Measurements from ENCODE around the gene TTC28.
"Not testable (repeated sequence)": the region's sequence is repeated elsewhere in the genome, so short reads cannot be mapped to it uniquely, and the experiment has no call there.

The TTC28 gene

DNA sequence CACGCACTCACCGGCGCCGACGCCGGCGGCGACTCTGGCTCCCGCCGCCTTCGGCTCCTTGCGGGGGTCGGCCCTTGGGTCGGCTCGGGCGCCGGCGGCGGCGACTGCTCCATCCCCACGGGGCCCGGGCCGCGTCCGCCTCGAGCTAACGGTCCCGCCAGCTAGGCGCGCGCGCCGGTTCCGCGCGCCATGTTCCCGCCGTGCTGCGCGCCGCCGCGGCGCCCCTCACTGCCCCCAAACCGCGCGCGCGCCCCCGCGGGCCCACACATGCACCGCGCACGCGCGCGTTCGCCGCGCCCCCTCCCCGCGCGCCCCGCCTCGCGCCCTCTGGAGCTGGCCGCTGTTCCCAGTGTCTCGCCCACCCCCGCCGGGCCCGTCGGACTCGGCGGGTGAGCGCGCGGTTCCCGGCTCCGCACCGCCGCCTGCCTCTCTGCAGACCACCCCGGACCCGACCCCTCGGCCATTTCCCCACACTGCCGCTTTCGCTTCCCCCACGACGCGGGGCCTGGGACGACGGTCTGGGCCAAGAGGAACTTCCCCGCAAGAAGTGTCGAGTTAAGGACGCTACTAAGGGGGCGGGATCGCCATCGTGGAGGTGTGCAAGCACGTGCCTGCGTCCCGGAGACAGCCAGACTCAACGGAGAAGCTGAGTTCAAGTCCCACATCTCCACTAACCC is at the start of gene TTC28:
Gene TTC28, minus strand, starts transcription at position 230 of the 677 bp plus-strand sequence. Its CDS starts 117 bp downstream, at position 113.
- peak; percentile 54 to 87 for DNase-seq

DNA sequence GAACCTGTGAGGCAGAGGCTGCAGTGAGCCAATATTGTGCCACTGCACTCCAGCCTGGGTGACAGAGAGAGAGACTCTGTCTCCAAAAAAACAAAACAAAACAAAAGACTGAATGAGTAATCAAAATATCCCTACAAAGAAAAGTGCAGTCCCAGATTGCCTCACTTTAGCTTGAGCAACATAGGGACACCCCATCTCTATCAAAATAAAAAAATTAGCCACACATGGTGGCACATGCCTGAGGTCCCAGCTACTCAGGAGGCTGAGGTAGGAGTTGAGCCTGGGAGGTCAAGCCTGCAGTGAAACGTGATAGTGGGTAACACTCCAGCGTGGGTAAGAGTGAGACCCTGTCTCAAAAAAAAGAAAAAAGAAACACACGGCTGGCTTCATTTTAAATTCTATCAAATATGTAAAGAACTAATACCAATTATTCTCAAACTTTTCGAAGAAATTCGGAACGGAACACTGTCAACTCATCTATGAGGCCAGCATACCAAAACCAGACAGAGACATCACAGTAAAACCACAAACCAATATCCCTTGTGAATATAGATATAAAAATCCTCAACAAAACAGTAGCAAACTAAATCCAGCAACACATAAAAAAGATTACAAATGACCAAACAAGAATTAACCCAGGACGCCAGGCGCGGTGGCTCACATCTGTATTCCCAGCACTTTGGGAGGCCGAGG is 49.1 kb upstream of the TTC28 start:
- DNase-seq: no peak

DNA sequence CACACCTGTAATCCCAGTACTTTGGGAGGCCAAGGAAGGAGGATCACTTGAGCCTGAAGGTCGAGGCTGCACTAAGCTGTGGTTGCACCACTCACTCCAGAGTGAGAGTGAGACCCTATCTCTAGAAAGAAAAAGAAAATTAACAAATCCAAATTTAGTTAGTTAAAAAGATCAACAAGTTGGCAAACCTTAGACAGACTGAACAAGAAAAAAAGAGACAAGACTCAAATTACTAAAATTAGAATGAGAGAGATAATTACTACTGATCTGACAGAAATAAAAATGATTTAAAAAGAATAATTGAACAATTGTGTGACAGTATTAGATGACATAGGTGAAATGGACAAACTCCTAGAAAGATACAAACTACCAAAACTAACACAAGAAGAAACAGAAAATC is 48.4 kb upstream of the TTC28 start:
- DNase-seq: no peak

DNA sequence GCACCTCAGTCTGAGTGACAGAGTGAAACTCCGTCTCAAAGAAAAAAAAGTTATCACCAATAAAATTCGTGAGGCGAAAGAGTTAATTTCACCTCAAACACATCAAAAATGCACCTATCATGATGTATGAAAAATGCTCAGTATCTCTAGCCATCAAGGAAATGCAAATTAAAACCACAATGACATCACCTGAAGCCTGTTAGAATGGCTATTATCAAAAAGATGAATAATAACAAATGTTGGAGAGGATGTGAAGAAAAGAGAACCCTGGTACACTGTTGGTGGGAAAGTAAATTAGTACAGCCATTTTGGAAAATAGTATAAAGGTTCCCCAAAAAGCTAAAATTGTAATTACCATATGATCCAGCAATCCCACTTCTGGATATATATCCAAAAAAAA is 38.4 kb upstream of the TTC28 start:
- DNase-seq: no peak

DNA sequence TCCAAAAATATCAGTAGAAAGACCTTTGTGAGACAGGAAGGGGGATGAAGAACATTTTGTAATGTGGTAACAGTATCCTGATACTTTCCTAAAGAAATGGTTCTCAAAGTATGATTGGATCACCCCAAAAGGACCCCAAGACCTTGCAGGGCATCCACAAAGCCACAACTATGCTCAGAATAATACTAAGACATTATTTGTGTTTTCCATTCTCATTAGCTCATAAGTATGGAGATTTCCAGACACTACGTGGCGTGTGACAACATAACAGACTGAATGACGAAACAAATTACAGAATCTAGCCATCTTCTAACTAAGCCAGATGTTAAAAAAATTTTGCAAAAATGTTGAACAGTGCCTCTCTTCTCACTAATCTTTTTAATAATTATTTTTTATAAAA is 37.0 kb upstream of the TTC28 start:
- DNase-seq: no peak

DNA sequence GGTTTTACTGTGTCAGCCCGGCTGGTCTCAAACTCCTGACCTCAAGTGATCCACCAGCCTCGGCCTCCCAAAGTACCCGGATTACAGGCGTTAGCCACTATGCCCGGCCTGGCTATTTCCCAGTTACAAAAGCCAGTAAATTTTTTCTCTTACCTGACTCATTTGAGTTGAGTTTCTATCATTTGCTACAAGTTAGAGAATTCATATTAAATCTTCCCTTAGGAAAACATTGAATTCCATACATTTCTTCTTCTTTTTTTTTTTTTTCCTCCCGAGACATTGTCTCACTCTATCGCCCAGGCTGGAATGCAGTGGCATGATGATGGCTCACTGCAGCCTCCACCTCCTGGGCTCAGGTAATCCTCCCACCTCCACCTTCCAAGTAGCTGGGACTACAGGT is 36.0 kb upstream of the TTC28 start:
- DNase-seq: no peak

DNA sequence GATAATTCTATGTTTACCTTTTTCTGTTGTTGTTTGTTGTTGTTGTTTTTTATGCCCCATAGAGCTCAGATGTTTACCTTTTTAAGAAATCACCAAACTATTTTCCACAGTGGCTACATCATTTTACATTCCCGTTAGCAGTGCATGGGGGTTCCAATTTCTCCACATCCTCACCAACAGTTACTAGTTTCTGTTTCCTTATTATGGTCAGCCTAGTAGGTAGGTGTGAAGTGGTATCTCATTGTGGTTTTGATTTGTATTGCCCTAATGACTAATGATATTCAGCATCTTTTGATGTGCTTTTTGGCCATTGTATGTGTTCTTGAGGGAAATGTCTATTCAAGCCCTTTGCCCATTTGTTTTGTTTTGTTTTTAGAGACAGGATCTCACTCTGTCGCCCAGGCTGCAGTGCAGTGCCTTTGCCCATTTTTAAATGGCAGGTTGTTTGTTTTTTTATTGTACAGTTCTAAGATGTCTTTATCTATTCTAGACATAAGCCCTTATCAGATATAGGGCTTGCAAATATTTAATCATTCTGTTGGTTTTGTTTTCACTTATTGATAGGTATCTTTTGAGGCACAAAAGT is 34.5 kb upstream of the TTC28 start:
- no peak for DNase-seq

DNA sequence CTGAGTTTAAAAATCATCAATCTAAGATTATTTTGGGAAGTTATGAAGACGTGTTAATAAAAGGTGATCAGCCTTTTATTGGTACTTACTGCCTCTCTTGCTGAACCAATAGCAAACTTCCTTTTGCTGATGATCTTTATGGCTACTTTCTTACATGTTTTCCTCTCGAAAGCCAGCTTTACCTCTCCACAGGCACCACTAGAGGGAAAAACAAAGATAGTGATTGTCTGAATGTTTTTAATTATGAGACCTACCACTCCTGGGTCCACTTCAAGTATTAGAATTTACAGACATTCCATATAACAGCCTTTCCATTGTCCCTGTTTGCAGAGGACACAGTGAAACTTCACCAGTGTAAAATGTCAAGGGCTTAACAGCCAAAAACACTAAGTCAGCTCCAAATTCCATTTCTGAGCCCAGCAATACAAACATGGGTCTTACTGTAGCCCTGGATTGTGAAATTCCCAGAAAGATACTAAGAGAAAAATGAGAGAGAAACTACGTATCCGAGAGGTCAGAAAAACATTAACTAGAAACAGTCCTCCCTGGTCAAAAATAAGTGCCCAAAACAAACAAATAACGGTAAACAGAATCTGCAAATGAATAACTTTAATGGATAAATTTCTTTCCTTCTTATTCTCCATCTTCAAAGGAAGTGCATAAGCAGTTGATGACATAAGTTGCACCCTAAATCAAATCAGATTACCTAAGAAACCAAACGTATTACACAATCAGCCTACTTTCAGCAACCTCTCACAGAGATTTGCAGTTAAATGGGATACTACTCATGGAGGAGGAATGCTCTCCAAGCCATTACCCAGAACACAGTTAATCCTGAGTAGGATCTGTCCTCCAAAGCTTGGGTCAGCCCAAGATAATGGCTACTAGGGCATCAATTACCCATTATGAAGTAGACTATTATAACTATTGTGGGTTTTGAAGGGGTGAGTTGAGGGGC is 32.5 kb upstream of the TTC28 start:
- DNase-seq: no peak

DNA sequence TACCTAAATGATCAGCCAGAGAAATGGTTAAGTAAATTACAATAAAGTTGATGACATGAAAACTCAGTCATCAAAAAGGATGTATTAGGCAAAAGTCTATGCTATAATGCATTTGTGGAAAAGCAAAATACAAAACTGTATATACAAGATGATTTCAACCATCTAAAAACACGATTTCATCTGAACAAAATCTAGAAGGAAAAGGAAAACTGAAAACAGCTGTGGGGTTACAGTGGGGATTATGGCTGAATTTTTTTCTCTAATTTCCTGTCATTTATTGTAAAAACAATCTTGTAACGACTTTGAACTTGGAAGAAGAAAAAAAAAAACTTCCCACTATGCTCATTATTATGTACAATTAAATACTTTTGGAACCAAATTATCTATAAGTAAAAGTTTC is 31.7 kb upstream of the TTC28 start:
- no peak for DNase-seq

DNA sequence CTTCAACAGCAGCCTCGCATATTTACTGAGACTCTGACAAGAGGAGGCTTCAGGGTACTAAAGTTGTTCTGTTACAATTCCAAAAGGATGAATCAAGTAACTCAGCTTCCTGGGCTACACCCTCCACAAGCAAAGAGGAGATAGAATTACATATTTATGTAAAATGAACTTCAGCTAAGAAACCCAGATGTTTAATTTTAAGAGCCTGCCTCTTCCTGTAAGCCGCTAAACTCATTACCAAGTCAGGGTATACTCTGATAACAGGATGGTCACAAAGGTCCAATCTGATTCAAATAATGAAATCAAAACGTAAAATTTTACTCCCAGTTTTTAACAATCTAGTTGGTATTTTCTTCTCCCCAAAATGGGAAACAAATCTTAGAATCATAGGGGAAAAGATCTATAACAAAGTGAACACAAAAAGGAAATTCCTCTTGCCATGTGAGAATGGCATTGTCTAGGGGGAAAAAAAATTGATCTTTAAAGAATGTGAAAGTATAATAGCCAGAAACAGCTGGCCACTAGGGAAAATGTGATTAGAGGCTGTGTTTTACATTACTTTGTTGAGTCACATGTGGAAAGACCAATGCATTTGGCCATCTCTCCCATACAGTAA is 31.0 kb upstream of the TTC28 start:
- DNase-seq: no peak

DNA sequence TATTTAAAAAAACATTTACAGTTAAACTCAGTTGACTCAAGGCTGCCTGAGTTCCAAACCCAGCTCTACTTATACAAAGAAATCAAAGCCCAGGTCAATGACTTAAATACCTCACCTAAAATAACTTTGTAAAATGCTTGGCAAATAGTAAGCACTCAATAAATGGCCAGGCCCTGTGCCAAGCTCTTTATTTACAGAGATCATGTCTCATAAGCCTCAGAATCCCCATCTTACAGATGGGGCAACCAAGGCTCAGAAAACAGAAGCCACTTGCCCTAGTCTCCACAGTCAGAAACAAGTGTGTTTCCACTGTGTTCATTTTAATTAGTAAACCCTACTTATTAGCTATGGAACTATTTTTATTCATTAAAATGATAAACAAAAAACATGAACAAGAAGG is 30.5 kb upstream of the TTC28 start:
- no peak for DNase-seq

DNA sequence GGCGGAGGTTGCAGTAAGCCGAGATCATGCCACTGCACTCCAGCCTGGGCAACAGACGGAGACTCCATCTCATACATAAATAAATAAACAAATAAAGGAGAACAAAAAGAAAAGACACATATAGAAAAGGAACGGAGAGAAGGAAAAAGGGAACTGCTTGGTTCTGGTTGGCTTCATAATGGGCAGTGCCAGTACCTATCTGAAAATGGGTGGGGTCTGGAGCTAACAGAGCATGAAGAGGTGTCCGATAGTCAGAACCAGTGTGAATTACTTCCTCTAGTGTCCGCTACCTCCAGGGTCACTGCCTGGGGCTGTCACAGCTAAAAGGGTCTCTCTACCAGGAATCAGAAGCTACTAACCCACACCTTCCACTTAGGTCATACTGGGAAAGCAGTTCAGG is 27.2 kb upstream of the TTC28 start:
- no peak for DNase-seq

DNA sequence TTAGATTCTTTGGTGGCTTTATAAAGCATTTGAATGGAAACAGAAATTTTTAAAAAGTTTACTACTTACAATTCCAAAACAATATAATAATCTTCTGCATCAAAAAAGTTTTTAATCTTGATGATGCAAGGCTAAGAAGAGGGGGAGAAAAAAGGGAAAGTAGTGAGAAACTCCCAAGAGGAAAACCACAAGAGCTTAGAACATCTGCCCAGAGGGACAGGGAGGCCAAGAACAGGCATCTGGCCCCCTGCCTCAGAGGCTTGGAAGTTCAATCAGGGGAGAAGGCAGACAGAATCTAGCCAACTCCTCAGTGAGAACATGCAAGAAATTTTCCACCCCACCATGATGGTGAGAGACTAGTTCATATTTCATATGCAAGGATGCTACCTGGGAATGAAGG is 23.8 kb upstream of the TTC28 start:
- no peak for DNase-seq

DNA sequence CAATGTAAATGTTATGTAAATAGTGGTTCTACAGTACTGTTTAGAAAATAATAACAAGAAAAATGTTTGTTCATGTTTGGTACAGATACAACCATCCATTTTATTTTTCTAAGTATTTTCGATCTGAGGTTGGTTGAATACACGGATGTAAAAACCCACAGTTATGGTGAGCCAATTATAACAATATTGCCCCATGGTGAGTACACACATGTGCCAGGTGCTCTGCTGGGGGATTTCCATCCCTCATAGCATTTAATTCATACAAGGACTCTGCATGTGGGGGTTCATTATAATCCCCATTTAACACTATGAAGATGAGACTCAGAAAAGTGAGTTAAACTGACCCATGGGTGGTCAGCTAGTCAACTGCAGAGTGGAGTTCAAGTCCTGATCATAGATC is 23.3 kb upstream of the TTC28 start:
- DNase-seq: no peak

DNA sequence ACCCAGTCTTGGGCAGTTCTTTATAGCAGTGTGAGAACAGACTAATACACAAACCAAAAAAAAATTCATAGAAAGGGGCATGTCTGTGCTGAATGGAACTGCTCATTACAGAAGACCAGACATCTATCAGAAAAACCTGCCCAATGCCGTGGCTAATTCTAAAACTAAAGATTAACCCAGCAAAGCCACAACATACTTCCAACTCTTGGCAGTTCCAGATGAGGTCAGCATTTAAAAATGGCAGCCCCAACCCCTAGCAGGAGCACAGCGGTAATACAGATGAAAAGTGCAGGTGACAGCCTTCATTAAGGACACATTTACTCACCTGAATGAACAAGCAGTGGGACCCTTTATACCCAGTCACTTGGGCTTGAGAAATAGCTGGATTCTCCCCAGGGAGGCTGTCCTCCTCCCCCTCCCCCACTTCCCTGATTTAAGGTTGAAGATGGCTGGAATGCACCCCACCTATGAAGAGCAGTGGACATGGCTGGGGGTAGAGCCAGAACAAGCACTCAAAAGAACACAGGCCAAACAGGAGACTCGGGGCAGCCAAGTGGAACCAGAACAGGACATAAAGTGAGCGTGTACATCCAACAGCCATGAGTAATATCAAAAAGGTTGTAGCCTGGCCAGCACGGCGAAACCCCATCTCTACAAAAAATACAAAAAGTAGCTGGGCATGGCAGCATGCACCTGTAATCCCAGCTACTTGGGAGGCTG is 13.6 kb upstream of the TTC28 start:
- DNase-seq: not testable (repeated sequence)

DNA sequence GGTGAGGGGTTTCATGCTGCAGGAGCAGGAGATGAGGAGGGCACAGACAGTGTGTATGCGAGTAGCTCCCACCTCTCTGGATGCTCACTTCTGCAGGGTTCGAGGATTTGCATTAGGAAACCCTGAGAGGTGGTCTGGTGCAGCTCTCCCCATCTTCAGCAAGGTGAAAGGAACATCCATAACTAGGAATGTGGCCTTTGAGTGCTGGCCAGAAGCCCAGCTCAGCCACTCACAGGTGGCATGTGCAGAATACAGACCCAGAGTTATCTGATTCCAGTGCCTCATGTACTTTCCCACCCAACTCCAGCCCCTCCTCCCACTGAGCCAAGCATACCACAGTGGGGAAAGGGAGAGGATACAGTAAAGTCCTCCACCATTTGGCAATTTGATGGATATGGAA is 10.2 kb upstream of the TTC28 start:
- not testable (repeated sequence) for DNase-seq

DNA sequence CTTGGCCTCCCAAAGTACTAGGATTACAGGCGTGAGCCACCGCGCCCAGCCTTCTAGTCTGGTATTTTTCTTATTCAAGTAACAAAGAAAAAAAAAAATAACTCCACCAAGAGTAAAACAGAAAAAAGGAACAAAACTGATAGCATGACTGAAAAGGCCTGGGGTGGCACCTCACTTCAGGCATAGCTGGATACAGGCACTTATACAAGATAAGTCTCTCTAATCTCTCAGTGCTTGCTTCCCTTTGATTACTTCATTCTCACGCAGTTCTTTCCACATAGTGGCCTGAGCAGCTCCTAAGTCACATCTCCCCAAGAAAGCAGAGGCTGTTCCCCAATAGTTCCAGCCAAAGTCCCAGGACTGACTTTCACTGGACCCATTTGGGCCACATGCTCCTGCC is 3.3 kb upstream of the TTC28 start:
- DNase-seq: not testable (repeated sequence)

DNA sequence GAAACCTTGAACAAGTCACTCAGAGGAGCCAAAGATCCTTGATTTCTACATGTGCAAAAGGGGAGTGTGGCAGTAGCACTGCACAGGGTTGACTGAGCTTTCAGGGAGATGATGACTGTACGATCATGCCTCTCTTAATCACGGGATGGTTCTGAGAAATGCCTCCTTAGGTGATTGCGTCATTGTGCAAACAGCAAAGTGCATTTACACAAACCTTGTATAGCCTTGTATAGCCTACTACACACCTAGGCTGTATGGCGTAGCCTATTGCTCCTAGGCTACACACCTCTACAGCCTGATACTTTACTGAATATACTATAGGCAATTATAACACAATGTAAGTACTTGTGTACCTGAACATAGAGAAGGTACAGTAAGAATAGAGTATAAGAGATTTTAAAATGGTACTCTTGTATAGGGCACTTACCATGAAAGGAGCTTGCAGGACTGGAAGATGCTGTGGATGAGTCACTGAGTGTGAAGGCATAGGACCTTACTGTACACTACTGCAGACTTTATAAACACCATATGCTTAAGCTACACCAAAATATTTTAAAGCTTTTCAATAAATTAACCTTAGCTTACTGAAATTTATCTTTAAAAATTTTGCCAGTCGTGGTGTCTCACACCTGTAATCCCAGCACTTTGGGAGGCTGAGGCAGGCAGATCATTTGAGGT is 1.3 kb upstream of the TTC28 start:
- not testable (repeated sequence) for DNase-seq

DNA sequence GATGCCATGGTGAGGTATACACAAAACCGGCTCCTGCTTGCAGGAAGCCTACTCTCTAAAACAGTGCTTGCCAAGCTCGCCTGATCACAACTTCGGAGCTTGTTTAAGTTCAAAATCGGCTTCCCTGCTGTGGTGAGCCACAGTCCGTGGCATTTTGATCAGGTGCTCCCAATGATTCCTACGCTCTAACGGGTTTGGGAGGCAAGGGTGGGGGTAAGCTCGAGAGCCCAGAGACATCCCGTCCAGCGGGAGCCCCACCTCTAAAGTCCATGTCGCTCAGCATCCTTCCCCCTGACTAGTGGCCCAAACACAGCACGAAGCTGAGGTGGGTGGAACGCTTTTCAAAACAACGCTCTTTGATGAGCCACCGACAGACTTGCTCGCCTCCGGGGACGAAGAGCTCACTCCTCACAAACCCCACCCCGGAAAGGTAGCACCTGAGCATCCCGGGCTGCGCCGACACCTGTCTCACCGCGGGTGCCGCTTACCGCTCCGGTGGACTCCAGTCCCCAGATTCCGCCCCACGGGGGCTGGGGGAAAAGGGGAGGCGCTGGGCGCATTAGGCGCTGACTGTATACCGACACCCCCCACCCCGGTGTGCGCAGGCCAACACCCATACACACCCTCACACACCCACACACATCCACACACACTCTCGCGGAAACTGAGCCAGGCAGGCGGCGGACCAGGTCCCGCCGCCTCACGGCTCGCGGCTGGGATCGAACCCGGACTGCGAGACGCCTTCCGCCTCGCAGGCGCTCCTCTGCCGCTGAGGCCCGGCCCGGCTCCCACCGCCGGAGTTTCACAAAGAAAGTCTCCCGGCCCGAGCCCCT is 646 bp downstream of the TTC28 start:
- not testable (repeated sequence) for DNase-seq

DNA sequence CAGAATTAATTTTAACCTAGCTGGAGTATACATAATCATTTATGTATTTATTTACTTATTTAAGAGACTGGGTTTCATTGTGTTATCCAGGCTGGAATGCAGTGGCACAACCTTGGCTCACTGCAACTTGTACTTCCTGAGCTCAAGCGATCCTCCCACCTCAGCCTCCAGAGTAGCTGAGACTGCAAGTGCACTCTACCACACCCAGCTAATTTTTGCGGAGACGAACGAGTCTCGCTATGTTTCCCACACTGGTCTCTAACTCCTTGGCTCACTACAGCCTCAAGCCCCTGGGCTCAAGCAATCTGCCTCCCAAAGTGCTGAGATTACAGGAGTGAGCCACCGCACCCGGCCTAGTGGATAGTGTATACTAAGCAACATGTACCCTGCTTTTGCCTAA is 1.5 kb downstream of the TTC28 start:
- not testable (repeated sequence) for DNase-seq

Measured in NCI-H1930 (cell line).